GDM1 (cell line): ENCODE results near the gene TTC7B.

ENCODE experiments used
- DNase-seq: peaks from one replicate; lab custom pipeline; 2025; lab: John Stamatoyannopoulos, UW

The TTC7B gene

GRCh38 chr14:90487462-90487861 lies 328.8 kb downstream of the TTC7B start:
- no peak for DNase-seq

GRCh38 chr14:90487031-90487430 lies 329.2 kb downstream of the TTC7B start:
- no peak for DNase-seq

- no peak for DNase-seq
Observed at GRCh38 chr14:90484291-90484690, 331.9 kb downstream of the TTC7B start.

- no peak for DNase-seq
Observed at GRCh38 chr14:90483571-90483974, 332.7 kb downstream of the TTC7B start.

GRCh38 chr14:90483117-90483516 lies 333.1 kb downstream of the TTC7B start:
- DNase-seq, result no peak

- DNase-seq, result no peak
Observed at GRCh38 chr14:90475298-90475697, 340.9 kb downstream of the TTC7B start.
